Measurements from ENCODE around the gene IFITM10. TPM values are rescaled to one million over a fixed set of nuclear protein-coding genes. Genes with fewer than 3 reads are reported as not detected.

Gene IFITM10
- total and polyA plus RNA-seq, 10 of the 15 experiments (the other 5 are each of a cell fraction or from before 2014, with no cell fraction given): 0.04 to 0.27 TPM; not detected in 8

GRCh38 chr11:1783725-1784529, 33.5 kb upstream of the IFITM10 start:
- H3K27me3 ChIP-seq (replicated peaks in 1 of 2; ENCODE audit: control insufficient read depth in 2 of 2, insufficient read depth in 2 of 2, low read length in 1 of 2): no peaks in the 10 kb centered on the region; a peak in 2 of 4 replicates
- ChIA-PET POLR2A (no interaction called here), SMC1A (ENCODE audit: uncharacterized antibody, unreplicated experiment) (no interaction called here), RAD21 (ENCODE audit: unreplicated experiment) (no interaction called here), CTCF (no interaction called here)
- H3K4me2 ChIP-seq (ENCODE audit: control insufficient read depth, insufficient read depth): no peak overlapping the region
- H3K4me1 ChIP-seq (ENCODE audit: control insufficient read depth, insufficient read depth, low read length): no peaks in the 10 kb centered on the region
- H3K9ac ChIP-seq (ENCODE audit: control insufficient read depth, insufficient read depth, low read length): no peak overlapping the region
- no peaks in the 10 kb centered on the region for H3K9me3 ChIP-seq (replicated peaks; ENCODE audit: control insufficient read depth, insufficient read depth, low read length)
- no TSS peak for BruUV-seq (replicated peaks)
- H3K79me2 ChIP-seq (ENCODE audit: control insufficient read depth, insufficient read depth, low read length): no peaks in the 10 kb centered on the region
- no peak overlapping the region for H2AFZ ChIP-seq (ENCODE audit: control insufficient read depth, low read depth, low read length)
- no peak for ATAC-seq
- no peaks in the 10 kb centered on the region for H3K36me3 ChIP-seq (ENCODE audit: control insufficient read depth in 2 of 2, insufficient read depth in 2 of 2, low read length in 1 of 2)
- no peak overlapping the region for H3K4me3 ChIP-seq
- intact Hi-C loops (cut with micrococcal nuclease; ENCODE audit: unreplicated experiment): no loop called here
- no peak for FAIRE-seq
- in situ Hi-C loops (cut with MboI): no loop called here
- DNase-seq (ENCODE audit: low read depth, low spot score): no peak
- H4K20me1 ChIP-seq (ENCODE audit: control insufficient read depth, insufficient read depth): no peaks in the 10 kb centered on the region
- no peak overlapping the region for H3K27ac ChIP-seq (ENCODE audit: control insufficient read depth, insufficient read depth)
- WGBS (ENCODE audit: insufficient coverage, insufficient replicate concordance, low lambda C conversion rate, missing lambda C conversion rate): 44% methylated on average over 24 of the region's 24 CpGs
- TF ChIP-seq STAT3 (IDR thresholded peaks at IDR 0.05; ENCODE audit: low read depth, low read length) (no peak), PAX8 (IDR thresholded peaks at IDR 0.05) (no peak), HDAC6 (IDR thresholded peaks at IDR 0.05; ENCODE audit: unreplicated experiment) (no peak), RAD51 (IDR thresholded peaks at IDR 0.05) (no peak), CTCF (IDR thresholded peaks at IDR 0.05 in 2 of 3, conservative IDR thresholded peaks at IDR 0.05 in 1 of 3; ENCODE audit: control insufficient read depth in 2 of 3, extremely low read depth in 1 of 3, insufficient read depth in 1 of 3, low read depth in 3 of 3, low read length in 3 of 3) (no peak)

Data from GM12878 (cell line).